ENCODE data around the gene RNF103.

DNA sequence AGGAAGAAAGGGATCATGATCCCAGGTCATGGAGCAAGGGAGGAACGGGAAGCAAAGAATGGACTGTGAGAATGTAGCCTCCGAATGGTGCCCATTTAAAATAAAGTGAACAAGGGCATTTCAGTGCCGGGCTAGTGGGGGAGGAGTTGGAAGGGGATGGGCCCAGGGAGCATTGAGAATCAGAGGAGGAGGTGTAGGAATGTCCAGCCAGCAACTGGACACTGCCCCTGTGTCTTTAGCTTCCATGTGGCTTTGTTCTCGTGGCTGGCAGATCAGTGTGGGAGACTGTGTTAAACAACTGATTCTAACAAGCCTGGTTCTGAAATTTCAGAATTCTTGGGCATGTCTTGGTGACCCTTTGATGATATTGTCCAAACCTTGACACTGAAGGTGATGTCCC is 1.4 kb upstream of the RNF103 start:
- TF ChIP-seq RCOR1 (IDR thresholded peaks at IDR 0.05; ENCODE audit: low read length) = no peak
- TF ChIP-seq, protein P1, sequence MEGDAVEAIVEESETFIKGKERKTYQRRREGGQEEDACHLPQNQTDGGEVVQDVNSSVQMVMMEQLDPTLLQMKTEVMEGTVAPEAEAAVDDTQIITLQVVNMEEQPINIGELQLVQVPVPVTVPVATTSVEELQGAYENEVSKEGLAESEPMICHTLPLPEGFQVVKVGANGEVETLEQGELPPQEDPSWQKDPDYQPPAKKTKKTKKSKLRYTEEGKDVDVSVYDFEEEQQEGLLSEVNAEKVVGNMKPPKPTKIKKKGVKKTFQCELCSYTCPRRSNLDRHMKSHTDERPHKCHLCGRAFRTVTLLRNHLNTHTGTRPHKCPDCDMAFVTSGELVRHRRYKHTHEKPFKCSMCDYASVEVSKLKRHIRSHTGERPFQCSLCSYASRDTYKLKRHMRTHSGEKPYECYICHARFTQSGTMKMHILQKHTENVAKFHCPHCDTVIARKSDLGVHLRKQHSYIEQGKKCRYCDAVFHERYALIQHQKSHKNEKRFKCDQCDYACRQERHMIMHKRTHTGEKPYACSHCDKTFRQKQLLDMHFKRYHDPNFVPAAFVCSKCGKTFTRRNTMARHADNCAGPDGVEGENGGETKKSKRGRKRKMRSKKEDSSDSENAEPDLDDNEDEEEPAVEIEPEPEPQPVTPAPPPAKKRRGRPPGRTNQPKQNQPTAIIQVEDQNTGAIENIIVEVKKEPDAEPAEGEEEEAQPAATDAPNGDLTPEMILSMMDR (IDR thresholded peaks at IDR 0.05) = no peak
- TF ChIP-seq SMC3 (IDR thresholded peaks at IDR 0.05; ENCODE audit: low read depth, low read length) = no peak
- no peak for TF ChIP-seq CHD2 (IDR thresholded peaks at IDR 0.05; ENCODE audit: low read length, partially characterized antibody)
- no peak for TF ChIP-seq TAF1 (IDR thresholded peaks at IDR 0.05; ENCODE audit: borderline replicate concordance, low read depth, low read length)
- no peak for TF ChIP-seq POLR2AphosphoS5 (IDR thresholded peaks at IDR 0.05; ENCODE audit: low read depth, low read length)
- TF ChIP-seq, protein P2, sequence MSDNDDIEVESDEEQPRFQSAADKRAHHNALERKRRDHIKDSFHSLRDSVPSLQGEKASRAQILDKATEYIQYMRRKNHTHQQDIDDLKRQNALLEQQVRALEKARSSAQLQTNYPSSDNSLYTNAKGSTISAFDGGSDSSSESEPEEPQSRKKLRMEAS (IDR thresholded peaks at IDR 0.05; ENCODE audit: low read depth) = no peak
- TF ChIP-seq EP300 (IDR thresholded peaks at IDR 0.05; ENCODE audit: borderline replicate concordance in 1 of 2, low read depth in 1 of 2, low read length in 1 of 2) = no peak
- no peak for TF ChIP-seq JUND (IDR thresholded peaks at IDR 0.05)
- TF ChIP-seq ELF1 (IDR thresholded peaks at IDR 0.05) = no peak

Measured in SK-N-SH (cell line).